ENCODE data around the gene CRB1. TPM values are rescaled to one million over a fixed set of nuclear protein-coding genes. Genes with fewer than 3 reads are reported as not detected.
"Not testable (repeated sequence)": the region's sequence is repeated elsewhere in the genome, so short reads cannot be mapped to it uniquely, and the experiment has no call there.

Gene CRB1
- total RNA-seq, 1 experiment from 2014 or later = not detected

DNA sequence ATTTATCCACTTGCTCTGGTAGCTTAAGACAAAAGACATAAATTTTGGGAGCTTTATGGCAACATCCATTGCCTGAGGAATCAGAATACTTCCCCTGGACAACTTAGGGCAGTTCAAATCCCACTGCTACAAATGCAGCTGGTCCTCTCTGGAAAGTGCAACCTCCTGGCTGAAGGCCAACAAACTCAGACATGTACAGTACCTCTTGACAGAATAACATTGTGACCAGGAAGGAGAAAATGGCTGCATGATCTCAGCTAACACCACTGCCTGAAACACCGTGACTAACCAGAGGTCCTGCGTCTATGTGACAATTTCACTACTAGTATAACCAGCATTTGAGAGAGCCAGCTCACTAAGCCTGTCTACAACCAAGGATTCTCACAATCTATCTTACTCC is 218.9 kb downstream of the CRB1 start:
- TF ChIP-seq, protein P1, sequence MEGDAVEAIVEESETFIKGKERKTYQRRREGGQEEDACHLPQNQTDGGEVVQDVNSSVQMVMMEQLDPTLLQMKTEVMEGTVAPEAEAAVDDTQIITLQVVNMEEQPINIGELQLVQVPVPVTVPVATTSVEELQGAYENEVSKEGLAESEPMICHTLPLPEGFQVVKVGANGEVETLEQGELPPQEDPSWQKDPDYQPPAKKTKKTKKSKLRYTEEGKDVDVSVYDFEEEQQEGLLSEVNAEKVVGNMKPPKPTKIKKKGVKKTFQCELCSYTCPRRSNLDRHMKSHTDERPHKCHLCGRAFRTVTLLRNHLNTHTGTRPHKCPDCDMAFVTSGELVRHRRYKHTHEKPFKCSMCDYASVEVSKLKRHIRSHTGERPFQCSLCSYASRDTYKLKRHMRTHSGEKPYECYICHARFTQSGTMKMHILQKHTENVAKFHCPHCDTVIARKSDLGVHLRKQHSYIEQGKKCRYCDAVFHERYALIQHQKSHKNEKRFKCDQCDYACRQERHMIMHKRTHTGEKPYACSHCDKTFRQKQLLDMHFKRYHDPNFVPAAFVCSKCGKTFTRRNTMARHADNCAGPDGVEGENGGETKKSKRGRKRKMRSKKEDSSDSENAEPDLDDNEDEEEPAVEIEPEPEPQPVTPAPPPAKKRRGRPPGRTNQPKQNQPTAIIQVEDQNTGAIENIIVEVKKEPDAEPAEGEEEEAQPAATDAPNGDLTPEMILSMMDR (conservative IDR thresholded peaks at IDR 0.05) = no peak
- Histone ChIP-seq H2AFZ (ENCODE audit: low read length) (no peak overlapping the region), H3T11ph (ENCODE audit: low read length) (no peak overlapping the region), H3K27ac (ENCODE audit: insufficient read length, low read depth, low read length) (no peak overlapping the region), H4K20me1 (ENCODE audit: control insufficient read depth, insufficient read depth, insufficient read length) (no peaks in the 10 kb centered on the region), H4K8ac (replicated peaks; ENCODE audit: insufficient read length, low read depth, low read length) (no peak overlapping the region), H2BK20ac (ENCODE audit: low read depth, low read length, poor library complexity, severe bottlenecking) (no peak overlapping the region), H3K23ac (ENCODE audit: insufficient read length, low read depth, low read length) (no peak overlapping the region), H2BK120ac (ENCODE audit: low read depth, low read length, poor library complexity, severe bottlenecking) (no peak overlapping the region), H3K79me1 (ENCODE audit: insufficient read depth, low read depth, low read length, poor library complexity, severe bottlenecking) (no peaks in the 10 kb centered on the region), H3K4me2 (ENCODE audit: insufficient read depth, insufficient read length, low read length) (no peak overlapping the region), H3K9ac (ENCODE audit: extremely low read depth, insufficient read length, low read length) (no peak overlapping the region), H3K18ac (ENCODE audit: insufficient read length, low read depth, low read length) (no peak overlapping the region), H3K4ac (ENCODE audit: low read depth, low read length) (no peak overlapping the region), H3K56ac (ENCODE audit: insufficient read length, low read depth, low read length) (no peak overlapping the region), H3K4me1 (ENCODE audit: insufficient read depth, low read length) (no peaks in the 10 kb centered on the region), H3K27me3 (ENCODE audit: insufficient read depth, low read length) (no peaks in the 10 kb centered on the region), H3K9me3 (ENCODE audit: control insufficient read depth, low read depth, low read length) (no peaks in the 10 kb centered on the region), H2BK15ac (ENCODE audit: low read depth, low read length) (no peak overlapping the region), H2BK12ac (ENCODE audit: insufficient read length, low read depth, low read length) (no peak overlapping the region), H2AK5ac (ENCODE audit: insufficient read length, low read length) (no peak overlapping the region), H3K23me2 (ENCODE audit: insufficient read length, low read depth, low read length, poor library complexity, severe bottlenecking) (no peaks in the 10 kb centered on the region), H4K91ac (ENCODE audit: insufficient read length, low read depth, low read length) (no peak overlapping the region), H3K14ac (ENCODE audit: insufficient read depth, low read length) (no peak overlapping the region), H4K5ac (ENCODE audit: insufficient read length, low read depth, low read length) (no peak overlapping the region), H3K79me2 (ENCODE audit: insufficient read depth, low read length) (no peaks in the 10 kb centered on the region), H2BK5ac (ENCODE audit: insufficient read length, low read length) (no peak overlapping the region)
- Mint-ChIP-seq H3K4me1 (no peaks in the 10 kb centered on the region), H3K27me3 (ENCODE audit: low read depth) (no peaks in the 10 kb centered on the region), H3K4me3 (no peak overlapping the region), H3K27ac (peak overlapping the region in 2 of 3 experiments; percentile 25 to 44; a peak in 2 of 7 replicates), H3K9me3 (no peaks in the 10 kb centered on the region; a peak in 1 of 5 replicates), H3K36me3 (ENCODE audit: insufficient read depth in 1 of 3, low read depth in 3 of 3) (no peaks in the 10 kb centered on the region)
- WGBS (ENCODE audit: extremely low coverage, insufficient read length, low lambda C conversion rate) = no CpG with 5 or more reads among the region's 2 CpGs
- no peak for DNase-seq

DNA sequence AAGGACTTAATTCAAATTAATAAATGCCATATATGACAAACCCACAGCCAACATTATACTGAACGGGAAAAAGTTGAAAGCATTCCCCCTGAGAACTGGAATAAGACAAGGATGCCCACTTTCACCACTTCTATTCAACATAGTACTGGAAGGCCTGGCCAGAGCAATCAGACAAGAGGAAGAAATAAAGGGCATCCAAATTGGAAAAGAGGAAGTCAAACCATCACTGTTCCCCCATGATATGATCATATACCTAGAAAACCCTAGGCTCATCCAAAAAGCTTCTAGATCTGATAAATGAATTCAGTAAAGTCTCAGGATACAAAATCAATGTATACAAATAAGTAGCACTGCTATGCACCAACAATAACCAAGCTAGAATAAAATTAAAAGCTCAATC is 223.5 kb downstream of the CRB1 start:
- not testable (repeated sequence) for H2AFZ ChIP-seq (ENCODE audit: low read length); H3K27me3 ChIP-seq (ENCODE audit: insufficient read depth, low read length); H2AK5ac ChIP-seq (ENCODE audit: insufficient read length, low read length); H3K14ac ChIP-seq (ENCODE audit: insufficient read depth, low read length); H3K27ac ChIP-seq (ENCODE audit: insufficient read length, low read depth, low read length); H3K4me2 ChIP-seq (ENCODE audit: insufficient read depth, insufficient read length, low read length); H3K4me1 Mint-ChIP-seq; H4K8ac ChIP-seq (replicated peaks; ENCODE audit: insufficient read length, low read depth, low read length); H3K18ac ChIP-seq (ENCODE audit: insufficient read length, low read depth, low read length); H4K20me1 ChIP-seq (ENCODE audit: control insufficient read depth, insufficient read depth, insufficient read length); H4K5ac ChIP-seq (ENCODE audit: insufficient read length, low read depth, low read length); DNase-seq; H3K56ac ChIP-seq (ENCODE audit: insufficient read length, low read depth, low read length); H3K4me3 Mint-ChIP-seq; H3K4ac ChIP-seq (ENCODE audit: low read depth, low read length); H3K27me3 Mint-ChIP-seq (ENCODE audit: low read depth); H2BK120ac ChIP-seq (ENCODE audit: low read depth, low read length, poor library complexity, severe bottlenecking); H2BK15ac ChIP-seq (ENCODE audit: low read depth, low read length); H3K9ac ChIP-seq (ENCODE audit: extremely low read depth, insufficient read length, low read length); H3K23me2 ChIP-seq (ENCODE audit: insufficient read length, low read depth, low read length, poor library complexity, severe bottlenecking); H2BK5ac ChIP-seq (ENCODE audit: insufficient read length, low read length); H3K36me3 Mint-ChIP-seq (ENCODE audit: insufficient read depth in 1 of 3, low read depth in 3 of 3); H4K91ac ChIP-seq (ENCODE audit: insufficient read length, low read depth, low read length); H3K9me3 ChIP-seq (ENCODE audit: control insufficient read depth, low read depth, low read length); H3K79me1 ChIP-seq (ENCODE audit: insufficient read depth, low read depth, low read length, poor library complexity, severe bottlenecking); H3K4me1 ChIP-seq (ENCODE audit: insufficient read depth, low read length); H2BK20ac ChIP-seq (ENCODE audit: low read depth, low read length, poor library complexity, severe bottlenecking); H2BK12ac ChIP-seq (ENCODE audit: insufficient read length, low read depth, low read length); H3T11ph ChIP-seq (ENCODE audit: low read length); H3K9me3 Mint-ChIP-seq; H3K79me2 ChIP-seq (ENCODE audit: insufficient read depth, low read length); H3K23ac ChIP-seq (ENCODE audit: insufficient read length, low read depth, low read length); H3K27ac Mint-ChIP-seq
- WGBS (ENCODE audit: extremely low coverage, insufficient read length, low lambda C conversion rate) = no CpG with 5 or more reads among the region's 1 CpG
